Esophagus muscularis mucosa (tissue), 4 donors: ENCODE measurements around the gene GAS7. TPM values are rescaled to one million over a fixed set of nuclear protein-coding genes. Genes with fewer than 3 reads are reported as not detected.

Source experiments
- DNase-seq: peaks from one replicate; pipeline ENCODE4 v3.0.0-alpha.2; 2017; ENCODE audit errors: extremely low spot score
- H3K27ac ChIP-seq, 4 donors: fragments of 200-600 bp; sonication (generic); replicated peaks in 1 of 4; 1 replicate in 3 of 4; 2 replicates in 1 of 4; pipeline ENCODE4 v1.5.1; 2016 to 2019; ENCODE audit warnings: mild to moderate bottlenecking in 1 of 4
- H3K27me3 ChIP-seq, 4 donors: fragments of 200-600 bp; sonication (generic); one replicate each; pipeline versions ENCODE4 v1.5.1 to v1.6.0; 2016 to 2019
- H3K36me3 ChIP-seq, 4 donors: fragments of 200-600 bp; sonication (generic); one replicate each; pipeline ENCODE4 v1.5.1; 2016 to 2019
- H3K4me1 ChIP-seq, 4 donors: fragments of 200-600 bp; sonication (generic); one replicate each; pipeline ENCODE4 v1.5.1; 2016 to 2019
- H3K4me3 ChIP-seq, 4 donors: fragments of 200-600 bp; sonication (generic); 1 replicate in 2 of 4; 2 replicates in 2 of 4; pipeline ENCODE4 v1.5.1; 2016 to 2019; ENCODE audit warnings: mild to moderate bottlenecking in 4 of 4, moderate library complexity in 1 of 4
- H3K9me3 ChIP-seq, 4 donors: fragments of 200-600 bp; sonication (generic); 1 replicate in 3 of 4; 2 replicates in 1 of 4; pipeline ENCODE4 v1.5.1; 2016 to 2019
- CTCF ChIP-seq, 3 experiments: fragments of 200-600 bp in 2 of 3; fragments of 450-650 bp in 1 of 3; sonication (generic) in 2 of 3; IDR thresholded peaks; one replicate each; pipeline ENCODE4 v1.5.1; 2017 to 2019; ENCODE audit warnings: antibody characterized with exemption in 3 of 3, mild to moderate bottlenecking in 2 of 3, moderate library complexity in 1 of 3
- EP300 ChIP-seq: sonication (generic); formaldehyde crosslinking; IDR thresholded peaks from one replicate; pipeline ENCODE4 v1.6.1; 2017; ENCODE audit warnings: antibody characterized with exemption
- POLR2A ChIP-seq: fragments of 450-650 bp; IDR thresholded peaks from one replicate; pipeline ENCODE4 v1.6.1; 2017; ENCODE audit warnings: antibody characterized with exemption, moderate library complexity, mild to moderate bottlenecking, low read depth
- POLR2AphosphoS5 ChIP-seq, 2 donors: sonication (generic); formaldehyde crosslinking; IDR thresholded peaks; one replicate each; pipeline ENCODE4 v1.6.1; 2017; ENCODE audit warnings: antibody characterized with exemption in 2 of 2
- WGBS: methylation state at CpG from one replicate; pipeline ENCODE4 v1.1.5; 2018; 5-methylcytosine and 5-hydroxymethylcytosine counted together
- intact Hi-C: fragments of 100-400 bp; cut with DNase I; formaldehyde crosslinking; loops from one replicate; pipeline ENCODE4 v1.15.1; 2023
- total RNA-seq, 4 donors: library from RNA; depleted of rRNA; stranded (reverse); fragments of >200 nt; gene quantifications; one replicate each; pipeline versions ENCODE4 v1.1.0 to v1.2.1, GENCODE V29; 2016

GAS7 gene
- total RNA-seq, 4 donors from 2014 or later, result 77.3 to 124 (median 86.7) TPM

- intact Hi-C loops, result loop anchor here (2.0 to 10.0 kb wide), 4 partner anchors 199 to 685 kb away; no protein-coding TSS in a partner anchor
- Histone ChIP-seq H3K36me3 (peaks cover 0 to 31% (median 16%) of the 10 kb centered on the region in 4 donors), H3K4me3 (no peak overlapping the region), H3K27ac (peak overlapping the region in 2 of 4 donors; percentile 34 to 51), H3K9me3 (no peaks in the 10 kb centered on the region), H3K27me3 (no peaks in the 10 kb centered on the region), H3K4me1 (peaks cover 0 to 15% (median 13%) of the 10 kb centered on the region in 4 donors)
- DNase-seq, result no peak
- 78% methylated on average over 8 of the region's 8 CpGs for WGBS
- TF ChIP-seq POLR2A (no peak), POLR2AphosphoS5 (IDR thresholded peaks at IDR 0.05) (peak in 1 of 2 donors; percentile 11), CTCF (IDR thresholded peaks at IDR 0.05) (no peak)
These were observed 268.5 kb downstream of the GAS7 start for GRCh38 chr17:9929871-9930270.

- Histone ChIP-seq H3K36me3 (peaks cover 0 to 23% (median 12%) of the 10 kb centered on the region in 4 donors), H3K4me3 (no peak overlapping the region), H3K4me1 (peaks cover 0 to 20% (median 15%) of the 10 kb centered on the region in 4 donors), H3K27ac (peak overlapping the region in 1 of 4 donors; percentile 36), H3K9me3 (no peaks in the 10 kb centered on the region), H3K27me3 (no peaks in the 10 kb centered on the region)
- intact Hi-C loops, result loop anchor here (2.0 to 10.0 kb wide), 4 partner anchors 198 to 686 kb away; no protein-coding TSS in a partner anchor
- TF ChIP-seq CTCF (IDR thresholded peaks at IDR 0.05) (peak; percentile 36 to 59 (median 41)), EP300 (no peak), POLR2AphosphoS5 (IDR thresholded peaks at IDR 0.05) (no peak), POLR2A (no peak)
- DNase-seq, result no peak
- 31% methylated on average over 13 of the region's 13 CpGs for WGBS
These were observed 269.6 kb downstream of the GAS7 start for GRCh38 chr17:9928601-9929333.

GRCh38 chr17:9926150-9926804, 272.1 kb downstream of the GAS7 start:
- intact Hi-C loops, result loop anchor here (10.0 kb wide), 3 partner anchors 299 to 689 kb away; no protein-coding TSS in a partner anchor
- H3K36me3 ChIP-seq, result peaks cover 0 to 16% (median 12%) of the 10 kb centered on the region in 4 donors
- H3K27ac ChIP-seq, result no peak overlapping the region
- DNase-seq, result no peak
- no peaks in the 10 kb centered on the region for H3K27me3 ChIP-seq
- no peak for TF ChIP-seq POLR2A
- no peak for TF ChIP-seq POLR2AphosphoS5 (IDR thresholded peaks at IDR 0.05)
- TF ChIP-seq EP300, result no peak
- no peak for TF ChIP-seq CTCF (IDR thresholded peaks at IDR 0.05)
- WGBS, result 91% methylated on average over 11 of the region's 21 CpGs
- no peaks in the 10 kb centered on the region for H3K9me3 ChIP-seq
- H3K4me3 ChIP-seq, result no peak overlapping the region
- H3K4me1 ChIP-seq, result peaks cover 0 to 18% (median 12%) of the 10 kb centered on the region in 4 donors

- WGBS, result 89% methylated on average over 10 of the region's 11 CpGs
- Histone ChIP-seq H3K9me3 (no peaks in the 10 kb centered on the region), H3K36me3 (peaks cover 0 to 18% (median 13%) of the 10 kb centered on the region in 4 donors), H3K4me3 (no peak overlapping the region), H3K27ac (peak overlapping the region in 1 of 4 donors; percentile 20), H3K4me1 (peaks cover 0 to 18% (median 11%) of the 10 kb centered on the region in 4 donors), H3K27me3 (no peaks in the 10 kb centered on the region)
- TF ChIP-seq POLR2A (no peak), CTCF (IDR thresholded peaks at IDR 0.05) (no peak), POLR2AphosphoS5 (IDR thresholded peaks at IDR 0.05) (no peak), EP300 (no peak)
- intact Hi-C loops, result loop anchor here (10.0 kb wide), 3 partner anchors 299 to 689 kb away; no protein-coding TSS in a partner anchor
- no peak for DNase-seq
These were observed 272.9 kb downstream of the GAS7 start for GRCh38 chr17:9925457-9925856.
